HL-60 (cell line): Measurements from ENCODE around the gene COBL.

Source experiments
- DNase-seq, 2 experiments: peaks; one replicate each; pipeline ENCODE4 v3.0.0-alpha.2; 2010 to 2020; ENCODE audit warnings: low read depth in 1 of 2, low spot score in 1 of 2
- H3K27ac ChIP-seq: fragments of 250-450 bp; sonication (Bioruptor Pico); replicated peaks from 2 replicates; pipeline ENCODE4 v1.5.1; 2020; ENCODE audit warnings: mild to moderate bottlenecking, moderate library complexity
- H3K27me3 ChIP-seq: fragments of 250-450 bp; sonication (Bioruptor Pico); 2 replicates; pipeline ENCODE4 v1.5.1; 2021; ENCODE audit warnings: mild to moderate bottlenecking, moderate library complexity; ENCODE audit not compliant: insufficient read depth, poor library complexity, severe bottlenecking
- H3K4me3 ChIP-seq: replicated peaks from 2 replicates; pipeline ENCODE4 v1.5.1; 2011; ENCODE audit warnings: mild to moderate bottlenecking, control low read depth, low read length; ENCODE audit not compliant: insufficient read depth
- CTCF ChIP-seq: IDR thresholded peaks from one replicate; pipeline ENCODE4 v1.5.1; 2011; ENCODE audit warnings: low read length, control low read depth, inconsistent platforms; ENCODE audit not compliant: insufficient read depth
- GABPA ChIP-seq: IDR thresholded peaks from 2 replicates; pipeline ENCODE4 v1.6.1; 2012; ENCODE audit warnings: low read depth
- POLR2AphosphoS5 ChIP-seq: IDR thresholded peaks from 2 replicates; pipeline ENCODE4 v1.6.1; 2012; ENCODE audit warnings: low read depth
- SPI1 ChIP-seq: IDR thresholded peaks from 2 replicates; pipeline ENCODE4 v1.6.1; 2012; ENCODE audit warnings: low read depth, mild to moderate bottlenecking, borderline replicate concordance
- TF ChIP-seq, protein P1 (sequence below): IDR thresholded peaks from 2 replicates; pipeline ENCODE4 v1.6.1; 2012; ENCODE audit warnings: low read depth; ENCODE audit not compliant: insufficient replicate concordance

Gene COBL

DNA sequence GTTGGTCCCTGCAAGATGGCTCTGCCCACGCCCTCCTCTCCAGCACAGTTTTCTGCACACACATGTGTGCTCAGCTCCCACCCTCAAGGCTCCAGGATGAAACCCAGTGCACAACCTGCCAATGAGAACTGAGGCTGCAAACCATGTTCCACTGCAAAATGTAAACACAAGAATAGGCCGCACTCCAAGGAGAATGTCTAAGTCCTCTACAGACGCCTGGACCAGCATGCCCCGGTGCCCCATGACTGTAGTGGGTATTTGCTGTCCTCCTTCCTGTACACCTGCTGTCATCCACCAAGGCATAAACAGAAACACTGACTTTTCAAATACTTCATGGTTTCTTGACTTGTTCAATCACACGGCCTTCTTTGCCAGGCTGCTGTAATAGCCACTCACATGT, 72.6 kb downstream of the COBL start:
- H3K27ac ChIP-seq: no peak overlapping the region
- no peaks in the 10 kb centered on the region for H3K27me3 ChIP-seq
- no peak overlapping the region for H3K4me3 ChIP-seq
- TF ChIP-seq CTCF: no peak
- no peak for TF ChIP-seq SPI1
- TF ChIP-seq GABPA: no peak
- TF ChIP-seq, protein P1, sequence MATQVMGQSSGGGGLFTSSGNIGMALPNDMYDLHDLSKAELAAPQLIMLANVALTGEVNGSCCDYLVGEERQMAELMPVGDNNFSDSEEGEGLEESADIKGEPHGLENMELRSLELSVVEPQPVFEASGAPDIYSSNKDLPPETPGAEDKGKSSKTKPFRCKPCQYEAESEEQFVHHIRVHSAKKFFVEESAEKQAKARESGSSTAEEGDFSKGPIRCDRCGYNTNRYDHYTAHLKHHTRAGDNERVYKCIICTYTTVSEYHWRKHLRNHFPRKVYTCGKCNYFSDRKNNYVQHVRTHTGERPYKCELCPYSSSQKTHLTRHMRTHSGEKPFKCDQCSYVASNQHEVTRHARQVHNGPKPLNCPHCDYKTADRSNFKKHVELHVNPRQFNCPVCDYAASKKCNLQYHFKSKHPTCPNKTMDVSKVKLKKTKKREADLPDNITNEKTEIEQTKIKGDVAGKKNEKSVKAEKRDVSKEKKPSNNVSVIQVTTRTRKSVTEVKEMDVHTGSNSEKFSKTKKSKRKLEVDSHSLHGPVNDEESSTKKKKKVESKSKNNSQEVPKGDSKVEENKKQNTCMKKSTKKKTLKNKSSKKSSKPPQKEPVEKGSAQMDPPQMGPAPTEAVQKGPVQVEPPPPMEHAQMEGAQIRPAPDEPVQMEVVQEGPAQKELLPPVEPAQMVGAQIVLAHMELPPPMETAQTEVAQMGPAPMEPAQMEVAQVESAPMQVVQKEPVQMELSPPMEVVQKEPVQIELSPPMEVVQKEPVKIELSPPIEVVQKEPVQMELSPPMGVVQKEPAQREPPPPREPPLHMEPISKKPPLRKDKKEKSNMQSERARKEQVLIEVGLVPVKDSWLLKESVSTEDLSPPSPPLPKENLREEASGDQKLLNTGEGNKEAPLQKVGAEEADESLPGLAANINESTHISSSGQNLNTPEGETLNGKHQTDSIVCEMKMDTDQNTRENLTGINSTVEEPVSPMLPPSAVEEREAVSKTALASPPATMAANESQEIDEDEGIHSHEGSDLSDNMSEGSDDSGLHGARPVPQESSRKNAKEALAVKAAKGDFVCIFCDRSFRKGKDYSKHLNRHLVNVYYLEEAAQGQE: no peak
- no peak for TF ChIP-seq POLR2AphosphoS5
- DNase-seq: no peak

- Histone ChIP-seq H3K4me3 (no peak overlapping the region), H3K27me3 (no peaks in the 10 kb centered on the region), H3K27ac (no peak overlapping the region)
- no peak for DNase-seq
- TF ChIP-seq GABPA (no peak), POLR2AphosphoS5 (no peak), CTCF (no peak), SPI1 (no peak)
- TF ChIP-seq, protein P1: no peak
These were observed 73.0 kb downstream of the COBL start for GRCh38 chr7:51243631-51244030.

DNA sequence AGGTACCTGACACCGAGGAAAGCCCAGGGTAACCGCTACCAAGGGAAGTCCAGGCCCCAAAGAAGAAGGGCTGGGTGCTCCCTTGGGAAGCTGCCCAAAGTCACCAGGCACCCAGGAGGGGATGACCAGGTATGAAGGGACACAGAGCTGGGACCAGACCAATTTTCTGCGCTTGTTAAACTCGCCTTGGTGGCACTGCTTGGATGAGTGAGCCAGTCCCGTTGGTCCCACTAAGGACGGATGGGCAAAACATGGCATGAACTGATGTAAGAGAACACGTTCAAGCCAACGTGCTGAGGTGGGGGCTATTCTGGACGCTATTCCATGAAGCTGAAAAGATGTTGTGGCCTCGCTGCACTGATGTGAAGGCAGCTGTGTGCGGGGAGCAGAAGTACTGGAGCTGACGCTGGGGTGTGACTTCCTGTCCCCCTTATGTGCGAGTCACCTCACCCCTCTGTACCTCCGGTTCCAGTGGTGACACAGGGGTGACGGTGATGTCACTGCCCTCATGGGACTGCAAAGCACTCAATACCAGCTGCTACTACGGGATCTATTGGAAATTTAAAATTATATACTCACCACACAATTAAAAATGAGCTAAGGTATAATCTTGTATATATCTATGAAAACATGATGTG, 73.6 kb downstream of the COBL start:
- Histone ChIP-seq H3K27ac (no peak overlapping the region), H3K27me3 (no peaks in the 10 kb centered on the region), H3K4me3 (no peak overlapping the region)
- DNase-seq: no peak
- TF ChIP-seq GABPA (no peak), SPI1 (no peak)

GRCh38 chr7:51242007-51242691, 74.5 kb downstream of the COBL start:
- no peak overlapping the region for H3K4me3 ChIP-seq
- TF ChIP-seq CTCF (no peak), SPI1 (no peak)
- no peak for DNase-seq
- H3K27me3 ChIP-seq: no peaks in the 10 kb centered on the region
- no peak overlapping the region for H3K27ac ChIP-seq
